Loucy (cell line): ENCODE measurements around the gene EXOC7.

Experiments
- H2AFZ ChIP-seq: fragments of 200-600 bp; sonication (generic); 2 replicates; pipeline ENCODE4 v1.6.0; 2016; ENCODE audit warnings: antibody characterized with exemption, mild to moderate bottlenecking, low read length, moderate library complexity
- H3F3A ChIP-seq: fragments of 200-600 bp; 2 replicates; pipeline ENCODE4 v1.6.0; 2016; ENCODE audit warnings: antibody characterized with exemption, low read depth, mild to moderate bottlenecking
- H3K27me3 ChIP-seq: fragments of 200-600 bp; sonication (generic); 2 replicates; pipeline ENCODE4 v1.6.1; 2014; ENCODE audit warnings: low read length, mild to moderate bottlenecking; ENCODE audit not compliant: insufficient read depth, poor library complexity, severe bottlenecking
- H3K36me3 ChIP-seq: fragments of 200-600 bp; sonication (generic); 2 replicates; pipeline ENCODE4 v1.6.1; 2016; ENCODE audit warnings: low read length; ENCODE audit not compliant: insufficient read depth
- H3K4me1 ChIP-seq: fragments of 200-600 bp; sonication (generic); 2 replicates; pipeline ENCODE4 v1.5.1; 2014; ENCODE audit warnings: low read length, mild to moderate bottlenecking; ENCODE audit not compliant: insufficient read depth, poor library complexity, severe bottlenecking
- H3K4me2 ChIP-seq: fragments of 200-600 bp; sonication (generic); 2 replicates; pipeline ENCODE4 v1.6.0; 2014; ENCODE audit warnings: antibody characterized with exemption, low read length, low read depth, mild to moderate bottlenecking; ENCODE audit not compliant: poor library complexity, severe bottlenecking
- H3K4me3 ChIP-seq: fragments of 200-600 bp; sonication (generic); 2 replicates; pipeline ENCODE4 v1.5.1; 2014; ENCODE audit warnings: low read length, mild to moderate bottlenecking, mixed read lengths; ENCODE audit not compliant: poor library complexity, severe bottlenecking
- H3K79me2 ChIP-seq: fragments of 200-600 bp; sonication (generic); 2 replicates; pipeline ENCODE4 v1.6.1; 2014; ENCODE audit warnings: low read length; ENCODE audit not compliant: insufficient read depth
- H3K9ac ChIP-seq: fragments of 200-600 bp; sonication (generic); 2 replicates; pipeline ENCODE4 v1.6.0; 2014; ENCODE audit warnings: mild to moderate bottlenecking, low read depth, low read length, moderate library complexity; ENCODE audit not compliant: poor library complexity, severe bottlenecking
- H3K9me2 ChIP-seq: fragments of 200-600 bp; sonication (generic); replicated peaks from 2 replicates; pipeline ENCODE4 v1.6.1; 2016; ENCODE audit warnings: low read depth, low read length, mixed read lengths
- H3K9me3 ChIP-seq: fragments of 200-600 bp; sonication (generic); 2 replicates; pipeline ENCODE4 v1.6.1; 2014; ENCODE audit warnings: mild to moderate bottlenecking, antibody characterized with exemption, low read length, low read depth; ENCODE audit not compliant: insufficient read depth
- H4K20me1 ChIP-seq: fragments of 200-600 bp; sonication (generic); 2 replicates; pipeline ENCODE4 v1.6.0; 2014; ENCODE audit warnings: antibody characterized with exemption, low read length, mild to moderate bottlenecking; ENCODE audit not compliant: insufficient read depth, poor library complexity, severe bottlenecking
- CTCF ChIP-seq: fragments of 200-600 bp; sonication (generic); conservative IDR thresholded peaks from 2 replicates; pipeline ENCODE4 v1.5.1; 2014; ENCODE audit warnings: mild to moderate bottlenecking, antibody characterized with exemption, low read length
- EZH2phosphoT487 ChIP-seq: fragments of 200-600 bp; IDR thresholded peaks from 2 replicates; pipeline ENCODE4 v1.6.1; 2018; ENCODE audit warnings: antibody characterized with exemption, mild to moderate bottlenecking, moderate library complexity, borderline replicate concordance

EXOC7 gene

DNA sequence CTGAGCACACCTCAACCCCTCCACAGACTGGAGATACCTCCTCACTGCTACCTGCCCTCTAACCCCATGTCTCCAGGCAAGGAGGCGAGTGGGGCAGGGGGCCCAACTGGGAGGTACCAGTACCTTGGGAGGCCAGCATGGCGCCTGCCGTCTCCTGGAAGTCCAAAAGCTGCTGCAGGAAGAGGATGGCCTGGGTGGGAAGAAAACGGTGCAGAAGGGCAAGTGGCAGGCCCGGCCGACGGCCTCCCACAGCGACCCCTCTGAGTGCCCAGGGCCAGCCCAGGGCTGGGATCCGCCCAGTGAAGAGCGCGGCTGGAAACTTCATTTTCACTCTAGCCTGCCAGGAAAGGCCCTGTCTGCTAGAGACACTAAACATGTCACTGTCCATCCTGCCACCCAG, 16.1 kb downstream of the EXOC7 start:
- Histone ChIP-seq H3K9ac (no peak overlapping the region), H3K4me1 (no peaks in the 10 kb centered on the region), H3K9me3 (no peaks in the 10 kb centered on the region), H4K20me1 (no peaks in the 10 kb centered on the region), H3K36me3 (peaks cover 78% of the 10 kb centered on the region; the same call in 1 of the 2 replicates), H2AFZ (no peak overlapping the region), H3K4me2 (no peak overlapping the region), H3K9me2 (no peaks in the 10 kb centered on the region), H3K27me3 (no peaks in the 10 kb centered on the region), H3K4me3 (no peak overlapping the region), H3F3A (no peaks in the 10 kb centered on the region), H3K79me2 (no peaks in the 10 kb centered on the region)
- TF ChIP-seq EZH2phosphoT487 (no peak), CTCF (no peak)

DNA sequence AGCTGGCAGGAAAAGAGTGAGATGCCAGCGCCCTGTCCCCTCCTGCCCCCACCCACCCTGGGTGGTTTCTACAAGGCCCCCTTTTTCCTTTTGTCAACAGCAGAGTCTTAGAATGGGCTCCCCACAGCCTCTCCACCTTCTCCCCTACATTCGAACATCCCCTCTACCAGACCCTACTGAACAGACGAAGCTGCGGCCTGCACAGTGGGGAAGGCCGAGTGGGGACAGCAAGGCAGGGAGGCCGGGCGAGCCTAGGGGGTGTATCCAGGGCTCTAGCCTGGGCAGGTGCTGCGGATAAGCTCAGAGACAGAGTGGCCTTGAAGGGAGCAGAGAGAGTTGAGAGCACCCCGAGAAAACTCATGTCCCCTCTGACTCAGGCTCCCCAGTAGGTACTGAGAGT, 17.2 kb downstream of the EXOC7 start:
- TF ChIP-seq CTCF: no peak
- TF ChIP-seq EZH2phosphoT487: no peak
- H3K4me3 ChIP-seq: no peak overlapping the region
- no peak overlapping the region for H3K9ac ChIP-seq
- no peaks in the 10 kb centered on the region for H3K9me2 ChIP-seq
- H3K36me3 ChIP-seq: peaks cover 75% of the 10 kb centered on the region; the same call in 1 of the 2 replicates
- H3F3A ChIP-seq: no peaks in the 10 kb centered on the region
- H3K79me2 ChIP-seq: no peaks in the 10 kb centered on the region
- no peak overlapping the region for H3K4me2 ChIP-seq
- H2AFZ ChIP-seq: no peak overlapping the region
- H3K4me1 ChIP-seq: no peaks in the 10 kb centered on the region
- H3K9me3 ChIP-seq: no peaks in the 10 kb centered on the region
- no peaks in the 10 kb centered on the region for H3K27me3 ChIP-seq
- H4K20me1 ChIP-seq: no peaks in the 10 kb centered on the region

GRCh38 chr17:76085731-76086366, 17.7 kb downstream of the EXOC7 start:
- Histone ChIP-seq H3K9me3 (no peaks in the 10 kb centered on the region), H3F3A (no peaks in the 10 kb centered on the region), H2AFZ (no peak overlapping the region), H4K20me1 (no peaks in the 10 kb centered on the region), H3K9me2 (no peaks in the 10 kb centered on the region), H3K4me3 (no peak overlapping the region), H3K4me1 (no peaks in the 10 kb centered on the region), H3K4me2 (no peak overlapping the region), H3K27me3 (no peaks in the 10 kb centered on the region), H3K79me2 (no peaks in the 10 kb centered on the region), H3K9ac (no peak overlapping the region), H3K36me3 (peaks cover 74% of the 10 kb centered on the region; the same call in 1 of the 2 replicates)
- TF ChIP-seq CTCF: no peak
- no peak for TF ChIP-seq EZH2phosphoT487
